Mesodermal cell (in vitro differentiated cells): ENCODE measurements around the gene FNBP1.

ENCODE experiments used
- H3K27ac ChIP-seq: 2 replicates; pipeline ENCODE4 v1.7.0; 2013; ENCODE audit warnings: mild to moderate bottlenecking, low read depth, low read length, moderate library complexity; ENCODE audit not compliant: severe bottlenecking
- H3K36me3 ChIP-seq: 2 replicates; pipeline ENCODE4 v1.7.1; 2013; ENCODE audit warnings: mild to moderate bottlenecking, low read length, moderate library complexity; ENCODE audit not compliant: control insufficient read depth, insufficient read depth
- H3K4me1 ChIP-seq: one replicate; pipeline ENCODE4 v1.7.1; 2013; ENCODE audit warnings: mild to moderate bottlenecking, low read length; ENCODE audit not compliant: insufficient read depth, control insufficient read depth, poor library complexity, severe bottlenecking
- H3K4me3 ChIP-seq: 2 replicates; pipeline ENCODE4 v1.7.0; 2013; ENCODE audit warnings: low read length, control low read depth, mild to moderate bottlenecking; ENCODE audit not compliant: insufficient read depth, poor library complexity, severe bottlenecking; ENCODE audit errors: extremely low read depth
- H3K9me3 ChIP-seq: 2 replicates; pipeline ENCODE4 v1.7.1; 2013; ENCODE audit warnings: mild to moderate bottlenecking, low read length, moderate library complexity; ENCODE audit not compliant: control insufficient read depth
- WGBS, 2 experiments: methylation state at CpG; one replicate each; pipeline ENCODE4 v1.1.5; 2013; ENCODE audit warnings: missing lambda C conversion rate in 2 of 2; ENCODE audit not compliant: insufficient coverage in 2 of 2; 5-methylcytosine and 5-hydroxymethylcytosine counted together

FNBP1 gene

GRCh38 chr9:129880654-129881546 lies 162.1 kb downstream of the FNBP1 start:
- no peak overlapping the region for H3K27ac ChIP-seq
- H3K4me1 ChIP-seq, result peaks cover 16% of the 10 kb centered on the region
- WGBS, 2 experiments, result 82 to 88% methylated on average over 24 to 28 of the region's 28 CpGs
- no peak overlapping the region for H3K4me3 ChIP-seq
- H3K36me3 ChIP-seq, result peaks cover 19% of the 10 kb centered on the region
- H3K9me3 ChIP-seq, result no peaks in the 10 kb centered on the region

GRCh38 chr9:129879991-129880653 lies 162.9 kb downstream of the FNBP1 start:
- Histone ChIP-seq H3K9me3 (no peaks in the 10 kb centered on the region), H3K4me3 (no peak overlapping the region), H3K4me1 (peaks cover 11% of the 10 kb centered on the region), H3K27ac (no peak overlapping the region), H3K36me3 (peaks cover 27% of the 10 kb centered on the region)
- WGBS, 2 experiments, result 96% methylated on average over 30 to 31 of the region's 31 CpGs

- H3K4me3 ChIP-seq, result no peak overlapping the region
- no peaks in the 10 kb centered on the region for H3K9me3 ChIP-seq
- H3K27ac ChIP-seq, result no peak overlapping the region
- WGBS, 2 experiments, result 90 to 92% methylated on average over 14 to 17 of the region's 17 CpGs
- peaks cover 28% of the 10 kb centered on the region for H3K36me3 ChIP-seq
- H3K4me1 ChIP-seq, result peaks cover 4% of the 10 kb centered on the region
These were observed 163.8 kb downstream of the FNBP1 start for GRCh38 chr9:129879103-129879699.

GRCh38 chr9:129878291-129878690 lies 164.7 kb downstream of the FNBP1 start:
- 87 to 98% methylated on average over 7 to 11 of the region's 11 CpGs for WGBS, 2 experiments

GRCh38 chr9:129876815-129877214 lies 166.2 kb downstream of the FNBP1 start:
- H3K36me3 ChIP-seq, result peaks cover 23% of the 10 kb centered on the region

More at GRCh38 chr9:129878291-129878690, 164.7 kb downstream of the FNBP1 start:
- no peak overlapping the region for H3K4me3 ChIP-seq
- H3K36me3 ChIP-seq, result peaks cover 28% of the 10 kb centered on the region
- no peaks in the 10 kb centered on the region for H3K4me1 ChIP-seq
- H3K27ac ChIP-seq, result no peak overlapping the region
- no peaks in the 10 kb centered on the region for H3K9me3 ChIP-seq

GRCh38 chr9:129875687-129876395 lies 167.1 kb downstream of the FNBP1 start:
- H3K4me1 ChIP-seq, result no peaks in the 10 kb centered on the region
- no peaks in the 10 kb centered on the region for H3K9me3 ChIP-seq
- H3K4me3 ChIP-seq, result no peak overlapping the region
- H3K27ac ChIP-seq, result no peak overlapping the region
- H3K36me3 ChIP-seq, result peaks cover 16% of the 10 kb centered on the region
- WGBS, 2 experiments, result 94 to 98% methylated on average over 20 to 27 of the region's 27 CpGs

More at GRCh38 chr9:129876815-129877214, 166.2 kb downstream of the FNBP1 start:
- Histone ChIP-seq H3K4me1 (no peaks in the 10 kb centered on the region), H3K27ac (no peak overlapping the region), H3K4me3 (no peak overlapping the region), H3K9me3 (no peaks in the 10 kb centered on the region)
- WGBS, 2 experiments, result 93 to 100% methylated on average over 6 of the region's 7 CpGs

- Histone ChIP-seq H3K4me3 (no peak overlapping the region), H3K27ac (no peak overlapping the region), H3K9me3 (no peaks in the 10 kb centered on the region), H3K36me3 (peaks cover 12% of the 10 kb centered on the region), H3K4me1 (no peaks in the 10 kb centered on the region)
- WGBS, 2 experiments, result 83 to 90% methylated on average over 8 to 11 of the region's 23 CpGs
These were observed 167.8 kb downstream of the FNBP1 start for GRCh38 chr9:129875181-129875611.

GRCh38 chr9:129874261-129875101 lies 168.5 kb downstream of the FNBP1 start:
- Histone ChIP-seq H3K36me3 (peaks cover 9% of the 10 kb centered on the region), H3K27ac (no peak overlapping the region), H3K4me3 (no peak overlapping the region), H3K4me1 (no peaks in the 10 kb centered on the region), H3K9me3 (no peaks in the 10 kb centered on the region)
- WGBS, 2 experiments, result 94 to 95% methylated on average over 38 of the region's 38 CpGs

- H3K4me1 ChIP-seq, result no peaks in the 10 kb centered on the region
- WGBS, 2 experiments, result 85 to 92% methylated on average over 12 to 13 of the region's 16 CpGs
- H3K36me3 ChIP-seq, result peaks cover 9% of the 10 kb centered on the region
- H3K9me3 ChIP-seq, result no peaks in the 10 kb centered on the region
- H3K27ac ChIP-seq, result no peak overlapping the region
- H3K4me3 ChIP-seq, result no peak overlapping the region
These were observed 169.3 kb downstream of the FNBP1 start for GRCh38 chr9:129873563-129874190.
